ENCODE data around the gene PFKFB1. TPM values are rescaled to one million over a fixed set of nuclear protein-coding genes. Genes with fewer than 3 reads are reported as not detected.

PFKFB1 gene
- polyA plus RNA-seq, 1 donor, result 0.73 TPM

DNA sequence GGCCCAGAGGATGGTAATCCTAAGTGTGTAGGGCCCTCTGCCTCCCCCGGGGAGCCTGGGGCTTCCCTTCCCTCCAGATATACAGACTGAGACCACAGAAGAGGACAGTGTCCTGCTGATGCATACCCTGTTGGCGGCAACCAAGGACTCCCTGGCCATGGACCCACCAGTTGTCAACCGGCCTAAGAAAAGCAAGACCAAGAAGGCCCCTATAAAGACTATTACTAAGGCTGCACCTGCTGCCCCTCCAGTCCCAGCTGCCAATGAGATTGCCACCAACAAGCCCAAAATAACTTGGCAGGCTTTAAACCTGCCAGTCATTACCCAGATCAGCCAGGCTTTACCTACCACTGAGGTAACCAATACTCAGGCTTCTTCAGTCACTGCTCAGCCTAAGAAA, 71.4 kb downstream of the PFKFB1 start:
- DNase-seq, result no peak

- DNase-seq, result peak; percentile 78
Observed at GRCh38 chrX:54921427-54922021, 72.5 kb downstream of the PFKFB1 start.

GRCh38 chrX:54920610-54921426, 73.2 kb downstream of the PFKFB1 start, which contains the start of gene TRO:
TSS of gene TRO (plus strand) at chrX:54920824. CDS start at chrX:54922247, 1,423 bp downstream.
- peak; percentile 46 for DNase-seq

DNA sequence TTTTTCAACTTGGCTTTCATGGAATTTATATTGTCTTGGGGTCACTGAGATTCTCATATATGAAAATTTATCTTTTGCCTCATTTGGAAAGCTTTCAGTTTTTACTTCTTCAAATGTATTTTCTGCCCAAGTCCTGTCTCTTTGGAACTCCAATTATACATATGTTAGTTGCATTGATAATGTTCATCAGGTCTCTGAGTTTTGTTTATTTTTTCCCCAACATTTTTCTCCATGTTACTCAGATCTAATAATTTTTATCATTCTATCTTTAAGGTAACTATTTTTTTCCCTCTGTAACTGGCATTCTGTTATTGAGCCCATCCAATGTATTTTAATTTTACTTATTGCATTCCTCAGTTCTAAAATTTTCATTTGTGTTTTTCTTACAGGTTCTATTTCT, 84.0 kb downstream of the PFKFB1 start:
- no peak for DNase-seq

DNA sequence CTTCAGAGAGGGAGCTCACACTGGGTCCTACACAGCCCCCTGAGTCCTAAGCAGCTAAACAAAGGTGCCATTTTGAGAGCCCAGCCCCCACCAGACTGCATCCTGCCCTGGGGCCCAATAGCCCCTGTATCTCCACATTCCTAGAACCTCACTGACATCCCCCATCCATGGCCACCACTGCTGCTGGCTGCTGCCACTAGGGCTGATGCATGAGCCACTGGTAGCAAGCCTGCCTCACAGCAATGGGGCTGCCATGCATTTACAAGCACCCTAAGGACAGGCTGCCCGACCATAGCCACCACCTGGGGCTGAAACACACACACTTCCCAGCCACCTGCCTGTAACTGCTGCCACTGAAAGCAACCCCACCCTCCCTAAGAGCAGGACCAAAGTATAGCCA, 99.8 kb downstream of the PFKFB1 start:
- DNase-seq, result no peak

DNA sequence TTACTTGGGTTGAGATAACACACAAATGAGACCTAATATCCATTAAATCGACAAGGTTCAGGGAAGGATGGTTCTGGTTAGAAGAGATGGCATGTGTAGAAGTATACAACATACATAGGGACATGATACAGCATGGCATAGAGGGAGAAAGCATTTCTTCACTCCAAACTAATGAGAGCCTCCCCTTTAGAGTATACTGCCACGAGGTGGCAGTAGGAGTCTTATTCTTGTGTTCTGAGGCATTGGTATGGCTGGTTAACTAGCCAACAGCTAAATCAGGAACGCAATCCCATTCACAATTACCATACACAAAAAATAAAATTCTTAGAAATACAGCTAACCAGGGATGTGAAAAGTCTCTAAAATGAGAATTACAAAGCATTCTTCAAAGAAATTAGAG, 102.4 kb downstream of the PFKFB1 start:
- DNase-seq, result peak; percentile 3

DNA sequence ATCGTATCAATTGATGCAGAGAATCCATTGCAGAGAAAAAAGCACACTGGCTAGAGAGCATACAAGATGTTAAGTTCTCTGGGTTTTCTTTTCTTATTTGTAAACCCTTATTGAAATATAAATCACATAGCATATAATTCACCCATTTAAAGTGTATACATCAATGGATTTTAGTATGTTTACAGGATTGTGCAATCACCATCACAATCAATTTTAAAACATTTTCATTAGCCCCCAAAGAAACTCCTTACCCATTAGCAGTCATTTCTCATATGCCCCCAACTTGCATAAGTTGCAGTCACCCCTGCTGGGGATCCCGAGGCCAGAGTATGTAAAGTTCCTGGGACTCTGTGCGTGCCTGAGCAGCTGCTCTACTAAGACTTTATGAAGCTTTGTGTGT, 108.2 kb downstream of the PFKFB1 start:
- DNase-seq, result no peak

Other genes with a start within 250 kb of the PFKFB1 start
- 0.18 TPM for gene ITIH6, start 195.9 kb downstream of the PFKFB1 start, polyA plus RNA-seq (ENCODE audit: insufficient read length)
- 661 TPM for gene MAGED2, start 186.4 kb downstream of the PFKFB1 start, polyA plus RNA-seq (ENCODE audit: insufficient read length)
- 129 TPM for gene TRO, start 73.4 kb downstream of the PFKFB1 start, polyA plus RNA-seq (ENCODE audit: insufficient read length)
- 14.3 TPM for gene APEX2, start 6.2 kb upstream of the PFKFB1 start, polyA plus RNA-seq (ENCODE audit: insufficient read length)
- 8.1 TPM for gene ALAS2, start 36.8 kb upstream of the PFKFB1 start, polyA plus RNA-seq (ENCODE audit: insufficient read length)
- gene PAGE2B, start 80.8 kb upstream of the PFKFB1 start, polyA plus RNA-seq (ENCODE audit: insufficient read length), result 0.32 TPM
- not detected for gene PAGE2, start 94.8 kb upstream of the PFKFB1 start, polyA plus RNA-seq (ENCODE audit: insufficient read length)
- gene PAGE5, start 226.2 kb upstream of the PFKFB1 start, polyA plus RNA-seq (ENCODE audit: insufficient read length), result not detected

All from left kidney (tissue), 2 donors.